ENCODE measurements around the gene CDC27.
A peak's percentile ranks its signal among the peaks of the same experiment; 100 is the strongest.
"Not testable (repeated sequence)": the region's sequence is repeated elsewhere in the genome, so short reads cannot be mapped to it uniquely, and the experiment has no call there.

Gene CDC27, protein sequence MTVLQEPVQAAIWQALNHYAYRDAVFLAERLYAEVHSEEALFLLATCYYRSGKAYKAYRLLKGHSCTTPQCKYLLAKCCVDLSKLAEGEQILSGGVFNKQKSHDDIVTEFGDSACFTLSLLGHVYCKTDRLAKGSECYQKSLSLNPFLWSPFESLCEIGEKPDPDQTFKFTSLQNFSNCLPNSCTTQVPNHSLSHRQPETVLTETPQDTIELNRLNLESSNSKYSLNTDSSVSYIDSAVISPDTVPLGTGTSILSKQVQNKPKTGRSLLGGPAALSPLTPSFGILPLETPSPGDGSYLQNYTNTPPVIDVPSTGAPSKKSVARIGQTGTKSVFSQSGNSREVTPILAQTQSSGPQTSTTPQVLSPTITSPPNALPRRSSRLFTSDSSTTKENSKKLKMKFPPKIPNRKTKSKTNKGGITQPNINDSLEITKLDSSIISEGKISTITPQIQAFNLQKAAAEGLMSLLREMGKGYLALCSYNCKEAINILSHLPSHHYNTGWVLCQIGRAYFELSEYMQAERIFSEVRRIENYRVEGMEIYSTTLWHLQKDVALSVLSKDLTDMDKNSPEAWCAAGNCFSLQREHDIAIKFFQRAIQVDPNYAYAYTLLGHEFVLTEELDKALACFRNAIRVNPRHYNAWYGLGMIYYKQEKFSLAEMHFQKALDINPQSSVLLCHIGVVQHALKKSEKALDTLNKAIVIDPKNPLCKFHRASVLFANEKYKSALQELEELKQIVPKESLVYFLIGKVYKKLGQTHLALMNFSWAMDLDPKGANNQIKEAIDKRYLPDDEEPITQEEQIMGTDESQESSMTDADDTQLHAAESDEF

DNA sequence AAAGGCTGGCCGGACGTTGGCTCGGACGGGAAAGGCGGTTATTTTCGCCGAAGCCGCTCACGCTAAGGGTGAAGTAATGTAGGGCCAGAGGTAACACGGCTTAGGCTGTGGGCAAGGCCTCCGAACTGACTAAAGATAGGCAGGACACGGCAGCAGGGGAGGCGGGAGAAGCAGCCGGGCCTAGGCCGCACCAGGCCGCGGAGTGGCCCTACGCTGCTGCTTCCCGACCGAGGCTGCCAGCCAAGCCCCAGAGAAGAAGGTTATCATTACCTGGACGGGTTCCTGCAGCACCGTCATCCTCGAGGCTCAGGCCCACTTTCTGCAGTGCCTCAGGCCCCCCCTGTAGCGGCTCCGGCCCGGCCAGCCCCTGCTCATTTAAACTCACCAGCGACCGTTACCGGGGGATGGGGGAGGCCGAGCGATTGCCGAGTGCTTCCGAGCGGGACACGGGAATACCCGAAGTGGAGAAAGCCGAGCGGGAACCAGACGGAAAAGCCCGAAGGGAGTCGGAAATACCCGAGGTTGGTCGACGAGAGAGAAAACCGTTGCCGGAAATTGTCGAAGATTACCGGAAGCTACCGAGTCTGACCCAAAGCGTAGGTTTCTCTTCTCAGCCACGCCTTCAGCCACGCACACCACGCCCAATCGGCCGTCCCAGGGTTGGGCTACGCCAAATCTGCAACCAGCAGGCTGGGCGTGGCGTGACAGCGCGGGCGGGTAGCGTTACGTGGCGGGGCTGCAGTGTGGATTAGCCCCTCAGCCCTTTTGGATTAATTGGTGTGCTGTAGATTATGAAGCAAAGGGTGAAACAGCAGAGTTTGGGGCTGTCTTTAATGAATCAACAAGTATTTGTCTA, at the start of gene CDC27:
TSS of gene CDC27 (minus strand) at position 420 of the 856 bp plus-strand sequence. CDS start at position 297, 123 bp downstream.
- DNase-seq = peak; percentile 98

DNA sequence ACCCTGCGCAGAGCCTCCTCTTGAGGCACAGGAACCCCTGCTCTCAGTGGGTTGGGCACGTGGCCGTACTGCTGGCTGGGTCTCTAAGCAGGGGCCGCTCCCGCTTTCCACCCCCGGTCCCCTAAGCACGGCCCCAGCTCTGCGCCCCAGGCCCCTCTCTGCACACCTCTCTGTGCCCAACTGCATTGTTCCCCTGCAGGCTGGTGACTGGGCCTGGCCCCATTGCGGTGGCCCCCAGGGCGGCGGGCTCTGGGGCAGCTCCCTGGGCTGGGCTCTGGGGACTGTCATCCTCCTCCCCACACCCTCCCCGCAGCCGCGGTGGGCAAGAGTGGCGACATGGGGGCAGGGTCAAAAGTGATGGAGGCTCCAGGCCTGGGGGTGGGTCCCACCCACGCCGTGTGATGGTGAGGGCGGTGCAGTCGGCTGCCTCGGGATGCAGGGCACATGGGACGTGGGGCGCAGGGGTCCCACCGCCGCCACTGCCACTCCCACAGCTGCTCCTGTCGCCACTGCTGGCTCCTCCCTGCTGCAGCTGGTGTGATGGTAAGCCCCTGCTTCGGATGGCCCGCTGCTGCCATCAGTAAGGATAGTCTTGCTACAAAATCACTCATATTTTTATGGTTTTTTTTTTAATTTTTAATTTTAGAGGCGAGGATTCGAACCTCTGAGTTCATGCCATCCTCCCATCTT, 49.4 kb upstream of the CDC27 start:
- DNase-seq = no peak

DNA sequence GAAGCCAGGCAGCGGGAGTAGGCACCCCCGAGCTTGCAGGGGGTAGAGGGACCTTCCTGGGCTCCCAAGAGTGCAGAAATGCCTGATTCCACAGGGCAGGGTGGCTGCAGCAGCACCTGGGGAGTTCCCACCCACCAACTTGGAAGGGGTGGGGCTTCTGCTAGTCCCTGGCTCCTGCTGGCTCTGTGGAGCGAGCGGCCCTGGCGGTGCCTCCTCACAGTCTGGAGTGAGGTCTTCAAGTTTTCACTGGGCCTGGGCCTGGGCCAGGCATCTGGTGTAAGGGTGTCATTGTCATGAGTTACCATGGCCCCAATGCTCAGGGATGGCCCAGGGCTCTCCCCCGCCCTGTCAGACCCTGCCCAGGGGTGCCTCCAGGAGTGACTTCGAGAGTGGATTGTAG, 48.7 kb upstream of the CDC27 start:
- DNase-seq = no peak

DNA sequence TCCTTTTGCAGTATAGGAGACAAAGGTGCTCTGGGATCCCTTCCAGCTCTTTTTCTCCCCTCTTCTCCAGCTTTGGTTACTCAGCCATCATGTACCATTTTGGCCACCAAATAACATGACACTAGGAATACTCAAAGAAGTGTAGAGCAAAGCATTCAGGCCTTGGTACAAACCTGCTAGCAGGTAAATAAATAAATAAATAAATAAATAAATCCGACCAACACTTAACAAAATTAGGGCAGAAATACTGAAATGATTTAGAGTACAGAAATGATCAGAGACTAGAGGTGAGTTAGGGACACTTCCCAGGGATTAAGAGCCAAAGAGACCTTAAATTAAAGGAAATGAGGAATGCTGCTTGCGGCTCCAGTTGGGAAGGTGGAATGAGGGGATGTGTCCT, 46.8 kb upstream of the CDC27 start:
- no peak for DNase-seq

DNA sequence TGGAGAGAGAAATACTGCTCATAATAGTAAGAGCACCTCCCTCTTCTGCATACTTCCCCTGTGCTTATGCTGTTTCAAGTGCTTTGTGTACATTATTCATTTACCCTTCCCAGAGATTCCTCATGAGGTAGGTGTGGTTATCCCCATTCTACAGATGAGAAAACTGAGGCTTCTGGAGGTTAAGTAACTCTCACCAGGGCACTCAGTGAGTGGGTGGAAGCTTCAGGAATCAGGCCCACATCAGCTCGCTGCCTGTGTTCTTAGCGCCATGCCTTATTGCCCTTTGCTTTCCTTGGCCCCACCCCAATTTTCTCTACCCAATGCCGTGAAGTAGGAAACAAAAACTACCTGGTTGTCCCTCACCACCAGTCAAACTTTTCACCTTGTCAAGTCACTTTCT, 46.4 kb upstream of the CDC27 start:
- no peak for DNase-seq

DNA sequence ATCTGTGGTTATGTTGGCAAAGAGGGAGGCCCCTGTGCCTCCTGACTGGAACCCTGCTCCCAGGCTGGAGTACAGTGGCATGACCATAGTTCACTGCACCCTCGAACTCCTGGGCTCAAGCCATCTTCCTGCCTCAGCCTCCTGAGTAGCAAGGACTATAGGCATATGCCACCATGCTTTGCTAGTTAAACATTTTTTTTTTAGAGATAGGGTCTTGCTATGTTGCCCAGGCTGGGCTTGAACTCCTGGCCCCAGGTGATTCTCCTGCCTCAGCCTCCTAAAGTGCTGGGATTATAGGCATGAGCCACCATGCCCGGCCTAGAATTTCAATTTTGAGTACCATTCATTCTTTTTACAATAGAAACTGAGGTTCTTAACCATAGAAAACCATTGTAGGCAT, 43.4 kb upstream of the CDC27 start:
- no peak for DNase-seq

DNA sequence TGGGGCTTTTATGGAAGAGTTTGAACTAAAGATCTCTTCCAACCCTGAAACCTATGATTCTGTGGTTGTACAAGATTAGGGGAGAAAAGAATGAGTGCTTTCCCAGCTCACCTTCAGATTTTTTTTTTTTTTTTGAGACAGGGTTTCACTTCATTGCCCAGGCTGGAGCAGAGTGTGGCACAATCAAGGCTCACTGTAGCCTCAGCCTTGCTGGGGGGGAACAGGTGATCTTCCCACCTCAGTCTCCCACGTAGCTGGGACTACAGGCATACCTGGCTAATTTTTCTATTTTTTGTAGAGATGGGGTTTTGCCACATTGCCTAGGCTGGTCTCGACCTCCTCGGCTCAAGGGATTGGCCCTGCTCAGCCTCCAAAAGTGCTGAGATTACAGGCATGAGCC, 42.8 kb upstream of the CDC27 start:
- DNase-seq = no peak

DNA sequence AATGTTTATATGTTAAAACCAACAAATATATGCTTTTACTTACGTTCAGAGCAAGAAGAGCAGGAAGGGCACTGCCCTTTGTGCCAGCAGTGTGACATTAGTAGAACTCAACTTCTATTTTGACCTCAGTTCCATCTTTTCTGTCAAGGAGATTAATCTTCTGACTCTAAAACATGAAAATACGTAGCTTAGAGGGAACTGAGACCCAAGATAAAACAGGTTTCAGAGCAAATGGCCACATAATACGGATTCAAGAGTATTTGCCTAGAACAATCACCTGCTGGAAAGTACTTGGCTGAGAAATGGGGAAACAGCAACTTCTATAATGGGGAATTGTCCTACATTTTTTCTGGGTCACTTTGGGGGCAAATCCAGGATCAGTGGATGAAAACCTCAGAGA, 42.2 kb upstream of the CDC27 start:
- no peak for DNase-seq

DNA sequence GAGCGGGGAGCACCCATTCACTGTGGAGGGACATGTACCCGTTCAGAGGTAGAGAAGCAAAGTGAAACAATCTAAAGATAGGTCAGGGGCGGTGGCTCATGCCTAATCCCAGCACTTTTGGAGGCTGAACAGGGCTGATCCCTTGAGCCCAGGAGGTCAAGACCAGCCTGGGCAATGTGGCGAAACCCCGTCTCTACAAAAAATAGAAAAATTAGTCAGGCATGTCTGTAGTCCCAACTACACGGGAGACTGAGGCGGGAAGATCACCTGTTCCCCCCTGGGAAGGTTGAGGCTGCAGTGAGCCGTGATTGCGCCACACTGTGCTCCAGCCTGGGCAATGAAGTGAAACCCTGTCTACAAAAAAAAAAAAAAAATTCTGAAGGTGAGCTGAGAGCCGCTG, 41.8 kb upstream of the CDC27 start:
- no peak for DNase-seq

DNA sequence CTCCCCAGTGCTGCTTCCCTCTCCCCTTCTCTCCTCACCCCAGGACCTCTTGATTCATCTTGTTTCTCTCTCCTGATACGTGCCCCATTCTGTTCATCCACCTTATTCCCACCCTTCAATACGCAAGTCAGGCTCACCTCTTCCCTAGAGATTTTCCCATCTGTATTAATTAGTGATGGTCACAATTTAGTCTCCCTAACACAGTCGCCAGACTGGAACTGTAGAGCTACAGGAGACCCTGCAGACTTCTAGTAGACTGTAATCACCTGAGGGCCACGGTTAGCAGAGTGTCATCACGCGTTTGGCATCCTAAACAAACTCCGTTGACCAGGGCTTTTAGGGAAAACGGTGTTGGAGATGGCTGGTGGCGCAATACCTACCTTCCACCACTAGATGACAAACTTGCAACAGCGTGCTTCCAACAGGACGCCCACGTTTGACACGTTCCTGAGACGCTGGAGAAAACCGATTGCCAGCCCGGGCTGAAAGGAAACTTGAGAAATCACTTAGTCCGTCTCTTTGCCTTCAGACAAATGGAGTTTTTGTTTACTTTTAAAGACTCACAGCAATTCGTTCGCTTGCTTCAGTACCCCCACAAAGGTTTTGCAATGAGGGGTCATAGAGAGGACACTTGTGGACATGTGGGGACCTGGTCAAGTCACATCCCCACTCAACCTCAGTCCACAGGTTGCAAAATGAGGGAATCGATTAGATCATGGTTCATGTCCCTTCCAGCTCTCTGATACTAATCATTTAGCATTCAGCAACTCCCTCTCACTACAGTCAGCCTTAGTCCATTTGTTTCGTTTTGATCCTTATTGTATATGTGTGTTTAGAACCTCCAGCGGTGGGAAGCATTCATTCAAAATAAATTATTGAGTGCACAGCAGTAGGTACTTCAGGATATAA, 40.7 kb upstream of the CDC27 start:
- DNase-seq = peak; percentile 92

DNA sequence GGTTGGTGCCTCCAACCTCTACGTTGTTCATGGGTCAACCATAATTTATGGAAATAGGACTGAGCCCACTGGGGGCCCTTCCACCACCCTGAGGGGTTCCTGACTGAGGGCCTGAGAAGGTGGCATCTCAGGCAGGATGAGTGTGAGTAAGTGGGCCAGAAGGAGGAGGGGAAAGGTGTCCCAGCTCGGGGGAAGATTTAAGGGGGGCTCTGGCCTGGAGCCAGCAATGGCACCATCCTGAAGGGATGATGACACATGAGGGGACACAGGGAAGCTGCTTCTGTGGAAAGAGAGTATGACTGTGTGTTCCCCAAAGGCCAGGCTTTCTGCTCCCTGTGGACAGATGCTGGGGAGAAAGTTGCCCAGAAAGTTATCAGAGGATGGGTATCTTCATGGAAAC, 38.8 kb upstream of the CDC27 start:
- DNase-seq = no peak

DNA sequence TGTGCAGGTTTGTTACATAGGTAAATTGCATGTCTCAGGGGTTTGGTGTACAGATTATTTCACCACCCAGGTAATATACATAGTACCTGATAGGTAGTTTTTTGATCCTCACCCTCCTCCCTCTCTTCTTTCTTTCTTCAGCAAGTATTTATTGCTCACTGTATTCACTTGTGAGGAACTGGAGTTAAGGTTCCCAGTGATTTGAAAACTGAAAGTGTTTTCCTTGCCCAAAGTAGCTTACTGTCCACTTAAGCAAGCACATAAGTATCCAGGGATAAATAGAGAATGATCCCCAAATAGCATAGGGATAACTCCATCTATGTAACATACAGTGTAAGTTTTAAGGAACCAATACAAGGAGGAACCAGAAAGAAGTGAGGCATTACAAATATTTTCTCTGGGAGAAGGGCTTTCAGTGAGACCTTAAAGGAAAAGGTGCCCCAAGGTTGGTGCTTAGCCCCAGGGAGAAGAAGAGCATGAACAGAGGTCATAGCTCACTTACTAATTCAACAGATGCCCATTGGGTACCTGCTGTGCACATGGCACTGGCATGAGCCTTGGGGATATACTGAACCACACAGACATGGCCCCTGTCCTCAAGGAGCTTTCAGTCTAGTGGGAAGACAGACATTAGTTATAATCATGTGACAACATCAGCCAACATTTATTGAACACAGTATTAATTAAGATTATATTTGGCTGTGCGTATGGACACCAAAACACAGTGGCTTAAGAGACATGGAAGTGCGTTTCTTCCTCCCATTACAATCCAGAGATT, 37.0 kb upstream of the CDC27 start:
- no peak for DNase-seq

DNA sequence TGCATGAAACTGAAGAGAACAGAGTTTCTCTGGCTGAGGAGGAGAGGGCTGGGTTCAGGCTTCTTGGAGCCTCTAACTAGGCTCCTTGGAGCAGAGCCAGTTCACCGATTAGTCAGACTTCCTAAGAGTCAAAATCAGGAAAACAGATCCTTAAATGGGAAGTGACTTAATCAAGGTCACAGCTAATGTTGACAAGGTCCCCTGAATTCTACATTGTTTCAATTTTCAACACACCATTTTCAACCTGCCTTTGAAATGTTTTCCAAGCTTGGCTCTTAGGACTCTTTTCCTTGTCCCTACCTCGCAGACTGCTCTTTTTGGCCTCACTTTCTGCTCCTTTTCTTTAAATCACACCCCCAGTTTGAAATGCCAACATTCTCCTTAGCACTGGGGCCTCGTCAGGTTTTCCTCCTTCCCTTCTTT, 36.4 kb upstream of the CDC27 start:
- peak; percentile 44 for DNase-seq

DNA sequence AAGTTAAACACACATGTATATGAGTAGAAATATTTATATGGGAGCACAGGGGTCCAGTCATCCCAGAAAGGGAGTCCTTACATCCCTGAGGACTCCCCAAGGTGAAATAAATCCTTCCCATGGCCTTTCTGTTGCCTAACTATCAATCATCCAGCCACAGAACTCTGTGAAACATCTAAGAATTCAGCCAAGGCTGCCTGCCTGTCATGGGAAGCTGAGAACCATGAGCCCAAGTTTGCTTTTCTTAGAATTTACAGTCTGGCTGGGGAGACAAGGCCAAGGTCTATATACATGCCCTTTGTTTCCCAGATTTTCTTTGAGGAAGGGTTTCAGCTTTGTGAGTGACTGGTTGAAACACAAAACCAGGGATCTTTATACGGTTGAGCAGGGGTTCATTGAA, 35.9 kb upstream of the CDC27 start:
- no peak for DNase-seq

DNA sequence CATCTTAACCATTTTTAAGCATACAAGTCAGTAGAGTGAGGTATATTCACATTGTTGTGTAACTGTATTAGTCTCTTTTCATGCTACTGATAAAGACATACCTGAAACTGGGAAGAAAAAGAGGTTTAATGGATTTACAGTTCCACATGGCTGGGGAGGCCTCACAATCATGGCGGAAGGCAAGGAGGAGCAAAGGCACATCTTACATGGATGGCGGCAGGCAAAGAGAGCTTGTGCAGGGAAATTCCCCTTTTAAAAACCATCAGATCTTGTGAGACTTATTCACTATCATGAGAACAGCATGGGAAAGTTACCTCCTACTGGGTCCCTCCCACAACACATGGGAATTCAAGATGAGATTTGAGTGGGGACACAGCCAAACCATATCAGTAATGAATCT, 35.0 kb upstream of the CDC27 start:
- not testable (repeated sequence) for DNase-seq

DNA sequence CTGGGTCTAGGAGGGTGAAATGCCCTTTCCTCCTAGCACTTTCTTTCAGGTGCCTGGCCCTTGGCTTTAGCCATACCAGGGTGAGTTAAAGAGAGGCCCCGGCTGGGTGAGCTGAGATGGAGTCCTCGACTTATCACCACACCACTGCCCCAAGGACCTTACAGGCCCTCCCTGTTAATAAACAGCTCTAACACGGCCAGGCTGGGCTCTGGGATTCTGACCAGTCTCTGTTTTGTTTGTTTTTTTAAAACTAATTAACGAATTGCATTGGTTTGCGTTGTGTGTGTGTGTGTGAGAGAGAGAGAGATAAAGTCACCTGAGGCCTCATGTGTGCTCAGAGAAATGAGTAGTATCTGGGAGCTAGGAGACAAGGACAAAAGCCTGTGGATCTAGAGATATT, 34.4 kb upstream of the CDC27 start:
- DNase-seq = no peak

DNA sequence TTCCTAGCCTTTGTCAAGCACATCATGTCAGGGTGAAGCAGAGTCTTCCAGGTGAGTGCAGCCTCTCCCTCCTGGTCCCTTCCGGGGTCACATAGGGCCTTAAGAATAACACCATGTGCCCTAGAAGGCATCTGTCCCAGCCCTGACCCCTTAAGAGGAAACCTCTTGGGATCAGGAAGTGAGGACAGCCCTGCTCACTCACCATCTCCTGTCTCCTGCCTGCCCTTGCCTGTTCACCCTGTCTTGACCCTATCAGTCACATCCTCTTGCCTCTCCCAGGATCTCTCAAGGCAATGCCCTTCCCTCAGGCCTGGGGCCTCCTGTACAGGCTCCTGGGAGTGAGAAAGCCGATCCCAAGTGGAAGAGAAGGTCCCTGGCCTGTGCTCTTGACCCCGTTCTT, 33.9 kb upstream of the CDC27 start:
- DNase-seq = no peak

DNA sequence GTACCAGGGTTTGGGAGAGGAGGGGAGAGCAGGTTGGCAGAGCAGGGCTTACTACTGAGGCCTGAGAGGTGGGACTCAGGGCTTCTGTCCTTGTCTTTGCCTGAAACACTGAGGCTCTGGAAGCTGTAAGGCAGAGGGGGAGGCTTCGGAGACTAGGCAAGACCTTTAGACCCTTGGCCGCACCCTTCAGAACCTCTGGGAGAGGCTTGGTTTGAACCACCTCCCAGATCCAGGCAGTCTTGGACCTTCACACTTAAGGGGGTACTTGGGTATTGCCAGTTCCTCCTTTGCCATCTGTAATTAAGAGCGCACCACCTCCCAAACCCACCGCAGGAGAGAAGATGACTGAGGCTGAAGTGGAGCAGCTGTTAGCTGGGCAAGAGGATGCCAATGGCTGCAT, 33.0 kb upstream of the CDC27 start:
- DNase-seq = no peak

DNA sequence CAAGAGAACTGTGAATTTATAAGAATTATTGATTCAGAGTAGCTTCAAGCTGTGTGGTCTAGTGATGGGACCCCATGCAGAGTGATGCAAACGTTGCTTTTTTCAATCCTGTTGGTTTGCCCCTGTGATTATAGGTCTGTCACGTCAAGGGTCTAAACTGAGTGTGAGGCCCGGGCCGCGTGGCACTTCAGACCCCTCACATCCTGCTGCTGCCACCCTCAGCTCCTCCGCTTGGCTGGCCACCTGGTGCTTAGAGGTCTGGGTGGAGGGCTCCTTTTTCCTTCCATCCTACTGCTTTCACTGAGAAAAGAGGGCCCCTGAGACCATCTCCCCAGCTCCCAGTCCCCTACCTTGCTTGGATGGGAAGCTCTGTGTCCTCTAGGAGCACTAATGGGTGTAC, 32.1 kb upstream of the CDC27 start:
- no peak for DNase-seq

DNA sequence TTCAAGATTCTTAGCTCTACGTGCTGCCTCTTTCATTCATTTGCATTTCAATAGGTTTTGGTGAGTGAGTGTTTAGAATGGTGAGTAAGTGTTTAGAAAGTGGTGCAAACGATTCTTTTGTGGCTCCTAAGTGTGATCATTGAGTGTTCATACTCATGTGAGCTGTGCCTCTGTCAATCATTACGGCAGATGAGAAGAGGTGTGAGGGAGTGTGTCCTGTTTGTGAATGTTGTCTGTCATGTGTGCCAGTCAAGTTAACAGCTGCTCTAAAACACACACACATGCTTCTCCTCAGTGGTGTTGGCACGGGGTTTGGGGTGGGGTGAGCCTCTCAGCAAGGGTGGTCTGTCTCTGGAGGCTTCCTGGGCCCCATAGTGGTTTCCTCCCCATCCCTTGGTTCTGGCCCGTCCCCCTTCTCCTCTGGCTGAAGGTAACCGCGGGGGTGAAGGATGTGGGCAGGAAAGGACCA, 31.5 kb upstream of the CDC27 start:
- DNase-seq = no peak

Data from NCI-H69 (cell line).